Measurements from ENCODE around the gene RCBTB1.
"Not testable (repeated sequence)": the region's sequence is repeated elsewhere in the genome, so short reads cannot be mapped to it uniquely, and the experiment has no call there.

The RCBTB1 gene

GRCh38 chr13:49502954-49503353 lies 82.4 kb downstream of the RCBTB1 start:
- no peak for DNase-seq

- DNase-seq, result no peak
Observed at GRCh38 chr13:49499889-49500660, 85.3 kb downstream of the RCBTB1 start.

GRCh38 chr13:49498206-49498605 lies 87.2 kb downstream of the RCBTB1 start:
- DNase-seq, result no peak

- DNase-seq, result no peak
Observed at GRCh38 chr13:49497272-49497671, 88.1 kb downstream of the RCBTB1 start.

GRCh38 chr13:49496837-49497236 lies 88.5 kb downstream of the RCBTB1 start:
- not testable (repeated sequence) for DNase-seq

- DNase-seq, result no peak
Observed at GRCh38 chr13:49495783-49496762, 89.3 kb downstream of the RCBTB1 start, which contains the start of gene PHF11. PHF11 (plus strand) TSS chr13:49495953; CDS start chr13:49496002, 49 bp downstream.

- no peak for DNase-seq
Observed at GRCh38 chr13:49494645-49495044, 90.7 kb downstream of the RCBTB1 start.

GRCh38 chr13:49488563-49488962 lies 96.8 kb downstream of the RCBTB1 start:
- no peak for DNase-seq

Data from NCI-H2029 treated with DMSO at 0.1 percent for 48 hours (cell line).